SK-N-MC (cell line): Measurements from ENCODE around the gene AHDC1.

ENCODE experiments used
- EZH2 ChIP-seq: fragments of 200-600 bp; sonication (generic); IDR thresholded peaks from one replicate; pipeline ENCODE4 v1.6.1; 2017; ENCODE audit warnings: antibody characterized with exemption
- POLR2AphosphoS5 ChIP-seq: IDR thresholded peaks from 2 replicates; pipeline ENCODE4 v1.6.1; 2012; ENCODE audit warnings: mild to moderate bottlenecking, low read depth, low read length, borderline replicate concordance

- no peak for TF ChIP-seq POLR2AphosphoS5
- no peak for TF ChIP-seq EZH2
Observed at GRCh38 chr1:27513958-27514357, 90.0 kb downstream of the AHDC1 start.
